ENCODE data around the gene PTPRR.

DNA sequence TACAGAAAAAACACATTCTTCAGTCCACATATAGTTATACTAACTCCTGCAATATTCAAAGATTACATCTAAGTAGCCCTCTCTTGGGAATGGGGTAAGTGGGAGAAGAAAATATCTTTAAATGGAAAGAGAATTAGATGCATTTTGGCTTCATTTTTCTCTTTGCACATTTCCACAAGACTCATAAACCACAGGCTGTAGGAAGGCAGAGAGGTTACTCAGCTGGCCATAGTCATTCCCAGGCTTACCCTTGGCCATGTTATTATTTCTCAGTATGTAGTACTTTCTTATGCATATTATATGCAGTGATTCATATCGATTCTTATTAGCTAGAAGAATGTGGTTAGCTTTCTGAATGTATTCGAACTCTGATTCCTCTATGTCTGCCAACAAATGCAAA, 92.2 kb downstream of the PTPRR start:
- TF ChIP-seq ZC3H10 (CRISPR knock-in tag; IDR thresholded peaks at IDR 0.05), result no peak
- TF ChIP-seq CREB5 (CRISPR knock-in tag; IDR thresholded peaks at IDR 0.05; ENCODE audit: low read depth), result no peak
- TF ChIP-seq TCF4 (CRISPR knock-in tag; IDR thresholded peaks at IDR 0.05; ENCODE audit: borderline replicate concordance), result no peak
- no peak for TF ChIP-seq PPARA (CRISPR knock-in tag; IDR thresholded peaks at IDR 0.05; ENCODE audit: borderline replicate concordance)
- TF ChIP-seq ARNTL (CRISPR knock-in tag; IDR thresholded peaks at IDR 0.05; ENCODE audit: borderline replicate concordance, low read depth), result no peak
- no peak for TF ChIP-seq ZFP3 (CRISPR knock-in tag; IDR thresholded peaks at IDR 0.05)
- TF ChIP-seq ZNF8 (CRISPR knock-in tag; IDR thresholded peaks at IDR 0.05), result no peak
- TF ChIP-seq ZFP30 (CRISPR knock-in tag; IDR thresholded peaks at IDR 0.05), result no peak
- TF ChIP-seq, protein P1, sequence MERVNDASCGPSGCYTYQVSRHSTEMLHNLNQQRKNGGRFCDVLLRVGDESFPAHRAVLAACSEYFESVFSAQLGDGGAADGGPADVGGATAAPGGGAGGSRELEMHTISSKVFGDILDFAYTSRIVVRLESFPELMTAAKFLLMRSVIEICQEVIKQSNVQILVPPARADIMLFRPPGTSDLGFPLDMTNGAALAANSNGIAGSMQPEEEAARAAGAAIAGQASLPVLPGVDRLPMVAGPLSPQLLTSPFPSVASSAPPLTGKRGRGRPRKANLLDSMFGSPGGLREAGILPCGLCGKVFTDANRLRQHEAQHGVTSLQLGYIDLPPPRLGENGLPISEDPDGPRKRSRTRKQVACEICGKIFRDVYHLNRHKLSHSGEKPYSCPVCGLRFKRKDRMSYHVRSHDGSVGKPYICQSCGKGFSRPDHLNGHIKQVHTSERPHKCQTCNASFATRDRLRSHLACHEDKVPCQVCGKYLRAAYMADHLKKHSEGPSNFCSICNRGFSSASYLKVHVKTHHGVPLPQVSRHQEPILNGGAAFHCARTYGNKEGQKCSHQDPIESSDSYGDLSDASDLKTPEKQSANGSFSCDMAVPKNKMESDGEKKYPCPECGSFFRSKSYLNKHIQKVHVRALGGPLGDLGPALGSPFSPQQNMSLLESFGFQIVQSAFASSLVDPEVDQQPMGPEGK (CRISPR knock-in tag; IDR thresholded peaks at IDR 0.05; ENCODE audit: borderline replicate concordance), result no peak
- TF ChIP-seq ESRRG (CRISPR knock-in tag; IDR thresholded peaks at IDR 0.05), result no peak
- TF ChIP-seq BACH2 (CRISPR knock-in tag; IDR thresholded peaks at IDR 0.05; ENCODE audit: borderline replicate concordance), result no peak
- no peak for TF ChIP-seq GLIS3 (CRISPR knock-in tag; IDR thresholded peaks at IDR 0.05)
- TF ChIP-seq ISL1 (CRISPR knock-in tag; IDR thresholded peaks at IDR 0.05), result no peak

Data from SK-N-SH treated with all-trans-retinoic acid at 6 μM for 48 hours (cell line).